IMR-90 (cell line): ENCODE measurements around the gene SARDH. TPM values are rescaled to one million over a fixed set of nuclear protein-coding genes. Genes with fewer than 3 reads are reported as not detected.

ENCODE experiments used
- ATAC-seq: fragments of 200-7000 bp; cut with Tn5 transposase; 2 replicates; pipeline ENCODE4 v1.9.1; 2020; ENCODE audit warnings: low read depth, mild to moderate bottlenecking, moderate library complexity
- BruUV-seq: library from RNA; stranded (reverse); fragments of 400-500 nt; replicated peaks from 2 replicates; lab custom pipeline; 2021; lab: Mats Ljungman, UMichigan
- CTCF ChIA-PET: fragments of 300-600 bp; formaldehyde crosslinking; extraction: SDS; loops from one replicate; lab custom pipeline; 2021; ENCODE audit warnings: antibody characterized with exemption; lab: Yijun Ruan, JAX
- POLR2A ChIA-PET: fragments of 300-600 bp; sonication (Branson Sonifier 250); formaldehyde crosslinking; loops from one replicate; lab custom pipeline; 2022; ENCODE audit warnings: antibody characterized with exemption; ENCODE audit not compliant: unreplicated experiment; lab: Charles Lee
- DNase-seq: peaks from one replicate; pipeline ENCODE4 v3.0.0; 2013
- H2AFZ ChIP-seq: replicated peaks from 2 replicates; pipeline ENCODE3; 2013; ENCODE audit warnings: low read length, mild to moderate bottlenecking; ENCODE audit not compliant: poor library complexity
- H2AK5ac ChIP-seq: 2 replicates; pipeline ENCODE4 v1.6.1; 2013; ENCODE audit warnings: low read depth, low read length, inconsistent platforms
- H2AK9ac ChIP-seq: replicated peaks from 2 replicates; pipeline ENCODE3; 2013; ENCODE audit warnings: mild to moderate bottlenecking, low read depth, low read length, moderate library complexity; ENCODE audit not compliant: poor library complexity
- H2BK120ac ChIP-seq: 2 replicates; pipeline ENCODE4 v1.6.1; 2013; ENCODE audit warnings: low read depth, low read length, inconsistent platforms
- H2BK15ac ChIP-seq: 3 replicates; pipeline ENCODE4 v1.6.1; 2013; ENCODE audit warnings: low read depth, low read length, inconsistent platforms
- H2BK20ac ChIP-seq: 2 replicates; pipeline ENCODE4 v1.6.1; 2013; ENCODE audit warnings: low read depth, mild to moderate bottlenecking, inconsistent platforms, low read length, moderate library complexity
- H2BK5ac ChIP-seq: 2 replicates; pipeline ENCODE4 v1.6.1; 2013; ENCODE audit warnings: mild to moderate bottlenecking, low read depth, low read length, inconsistent platforms; ENCODE audit not compliant: poor library complexity, severe bottlenecking
- H3K14ac ChIP-seq: replicated peaks from 2 replicates; pipeline ENCODE4 v1.6.1; 2013; ENCODE audit warnings: low read depth, low read length, inconsistent platforms
- H3K18ac ChIP-seq: 2 replicates; pipeline ENCODE4 v1.6.1; 2013; ENCODE audit warnings: low read depth, low read length, control low read depth
- H3K23ac ChIP-seq: 2 replicates; pipeline ENCODE4 v1.6.1; 2013; ENCODE audit warnings: low read depth, low read length, inconsistent platforms
- H3K27ac ChIP-seq: 2 replicates; pipeline ENCODE4 v1.5.1; 2013; ENCODE audit warnings: mild to moderate bottlenecking, control low read depth, low read length; ENCODE audit not compliant: insufficient read depth
- H3K27me3 ChIP-seq: 2 replicates; pipeline ENCODE4 v1.6.1; 2013; ENCODE audit warnings: low read length; ENCODE audit not compliant: control insufficient read depth, insufficient read depth
- H3K36me3 ChIP-seq: 2 replicates; pipeline ENCODE4 v1.6.1; 2013; ENCODE audit warnings: low read length, mixed read lengths; ENCODE audit not compliant: control insufficient read depth, insufficient read depth
- H3K4ac ChIP-seq: 2 replicates; pipeline ENCODE4 v1.6.1; 2013; ENCODE audit warnings: low read depth, low read length, inconsistent platforms
- H3K4me1 ChIP-seq: 2 replicates; pipeline ENCODE4 v1.6.1; 2013; ENCODE audit warnings: low read length, mixed read lengths; ENCODE audit not compliant: control insufficient read depth, insufficient read depth
- H3K4me2 ChIP-seq: 2 replicates; pipeline ENCODE4 v1.6.1; 2013; ENCODE audit warnings: low read depth, mild to moderate bottlenecking, control low read depth, low read length, moderate library complexity
- H3K4me3 ChIP-seq: 2 replicates; pipeline ENCODE4 v1.5.1; 2013; ENCODE audit warnings: low read depth, mild to moderate bottlenecking, control low read depth, low read length, moderate library complexity; ENCODE audit not compliant: insufficient read depth
- H3K56ac ChIP-seq: 2 replicates; pipeline ENCODE4 v1.6.1; 2013; ENCODE audit warnings: low read length, inconsistent platforms; ENCODE audit not compliant: insufficient read depth; ENCODE audit errors: extremely low read depth
- H3K79me1 ChIP-seq, 2 experiments: 2 replicates each; pipeline ENCODE4 v1.6.1; 2013; ENCODE audit warnings: low read length in 2 of 2, inconsistent platforms in 1 of 2, low read depth in 1 of 2
- H3K9ac ChIP-seq: 2 replicates; pipeline ENCODE4 v1.6.1; 2013; ENCODE audit warnings: low read depth, low read length, control low read depth
- H3K9me1 ChIP-seq: 2 replicates; pipeline ENCODE4 v1.6.1; 2013; ENCODE audit warnings: low read length, inconsistent platforms; ENCODE audit not compliant: insufficient read depth
- H3K9me3 ChIP-seq: 2 replicates; pipeline ENCODE4 v1.6.1; 2013; ENCODE audit warnings: low read length; ENCODE audit not compliant: control insufficient read depth, insufficient read depth
- H4K20me1 ChIP-seq: 2 replicates; pipeline ENCODE4 v1.6.1; 2013; ENCODE audit warnings: low read length, inconsistent platforms; ENCODE audit not compliant: insufficient read depth
- H4K5ac ChIP-seq: 2 replicates; pipeline ENCODE4 v1.6.1; 2013; ENCODE audit warnings: mild to moderate bottlenecking, low read depth, low read length, control low read depth
- H4K8ac ChIP-seq, 2 experiments: 2 replicates each; pipeline ENCODE4 v1.6.1; 2013; ENCODE audit warnings: low read depth in 2 of 2, low read length in 2 of 2, control low read depth in 1 of 2, inconsistent platforms in 1 of 2
- H4K91ac ChIP-seq: 2 replicates; pipeline ENCODE4 v1.6.1; 2013; ENCODE audit warnings: low read depth, low read length, inconsistent platforms; ENCODE audit not compliant: insufficient read depth
- CHD1 ChIP-seq: IDR thresholded peaks from 2 replicates; pipeline ENCODE4 v1.6.1; 2012; ENCODE audit warnings: low read depth, low read length, improper control_type of control experiment
- FOS ChIP-seq: fragments of 150-350 bp; IDR thresholded peaks from 2 replicates; pipeline ENCODE4 v1.6.1; 2016; ENCODE audit warnings: low read depth, low read length
- MAZ ChIP-seq: IDR thresholded peaks from 2 replicates; pipeline ENCODE4 v1.6.1; 2012; ENCODE audit warnings: low read depth, mild to moderate bottlenecking, low read length, improper control_type of control experiment, moderate library complexity, borderline replicate concordance
- MXI1 ChIP-seq: IDR thresholded peaks from 2 replicates; pipeline ENCODE4 v1.6.1; 2012; ENCODE audit warnings: low read depth, mild to moderate bottlenecking, low read length, moderate library complexity, borderline replicate concordance
- NFE2L2 ChIP-seq: fragments of 150-350 bp; IDR thresholded peaks from 2 replicates; pipeline ENCODE4 v1.6.1; 2016; ENCODE audit warnings: low read depth, mild to moderate bottlenecking, low read length
- SMC3 ChIP-seq: fragments of 150-350 bp; IDR thresholded peaks from 2 replicates; pipeline ENCODE4 v1.6.1; 2016; ENCODE audit warnings: low read depth, mild to moderate bottlenecking, antibody characterized with exemption, low read length, moderate library complexity
- WGBS, 2 experiments: methylation state at CpG; one replicate each; pipeline versions ENCODE4 v1.1.5 to v1.1.7; 2013; ENCODE audit warnings: missing lambda C conversion rate in 2 of 2; ENCODE audit not compliant: insufficient read length in 1 of 2; ENCODE audit errors: extremely low coverage in 2 of 2; 5-methylcytosine and 5-hydroxymethylcytosine counted together
- dilution Hi-C: fragments of 300-500 bp; cut with HindIII; formaldehyde crosslinking; loops from one replicate; pipeline ENCODE4 v1.14.3; 2018; ENCODE audit warnings: low sequenced_read_pairs; ENCODE audit not compliant: unreplicated experiment
- in situ Hi-C: fragments of 300-500 bp; cut with MboI; formaldehyde crosslinking; loops from 3 replicates; pipeline ENCODE4 v1.14.3; 2019; ENCODE audit warnings: low sequenced_read_pairs, inconsistent platforms, mixed read lengths
- intact Hi-C: fragments of 100-400 bp; cut with micrococcal nuclease; formaldehyde crosslinking; loops from 2 replicates; pipeline ENCODE4 v1.10.0; 2022
- polyA plus RNA-seq, 3 experiments: library from polyadenylated mRNA; depleted of rRNA; stranded (reverse); fragments of >200 nt; gene quantifications; 2 replicates each; pipeline ENCODE4 v1.2.3, GENCODE V29; 2012; ENCODE audit warnings: low replicate concordance in 1 of 3
- total RNA-seq: library from RNA; depleted of rRNA; stranded (reverse); fragments of >200 nt; gene quantifications from 2 replicates; pipeline ENCODE4 v1.2.3, GENCODE V29; 2012
- TF ChIP-seq, protein P1 (sequence below): conservative IDR thresholded peaks from 2 replicates; pipeline ENCODE4 v1.5.1; 2012; ENCODE audit warnings: mild to moderate bottlenecking, low read depth, low read length, improper control_type of control experiment

Gene SARDH
- total and polyA plus RNA-seq, 2 of the 4 experiments (the other 2 are of a cell fraction) = 5.0 to 7.5 TPM

DNA sequence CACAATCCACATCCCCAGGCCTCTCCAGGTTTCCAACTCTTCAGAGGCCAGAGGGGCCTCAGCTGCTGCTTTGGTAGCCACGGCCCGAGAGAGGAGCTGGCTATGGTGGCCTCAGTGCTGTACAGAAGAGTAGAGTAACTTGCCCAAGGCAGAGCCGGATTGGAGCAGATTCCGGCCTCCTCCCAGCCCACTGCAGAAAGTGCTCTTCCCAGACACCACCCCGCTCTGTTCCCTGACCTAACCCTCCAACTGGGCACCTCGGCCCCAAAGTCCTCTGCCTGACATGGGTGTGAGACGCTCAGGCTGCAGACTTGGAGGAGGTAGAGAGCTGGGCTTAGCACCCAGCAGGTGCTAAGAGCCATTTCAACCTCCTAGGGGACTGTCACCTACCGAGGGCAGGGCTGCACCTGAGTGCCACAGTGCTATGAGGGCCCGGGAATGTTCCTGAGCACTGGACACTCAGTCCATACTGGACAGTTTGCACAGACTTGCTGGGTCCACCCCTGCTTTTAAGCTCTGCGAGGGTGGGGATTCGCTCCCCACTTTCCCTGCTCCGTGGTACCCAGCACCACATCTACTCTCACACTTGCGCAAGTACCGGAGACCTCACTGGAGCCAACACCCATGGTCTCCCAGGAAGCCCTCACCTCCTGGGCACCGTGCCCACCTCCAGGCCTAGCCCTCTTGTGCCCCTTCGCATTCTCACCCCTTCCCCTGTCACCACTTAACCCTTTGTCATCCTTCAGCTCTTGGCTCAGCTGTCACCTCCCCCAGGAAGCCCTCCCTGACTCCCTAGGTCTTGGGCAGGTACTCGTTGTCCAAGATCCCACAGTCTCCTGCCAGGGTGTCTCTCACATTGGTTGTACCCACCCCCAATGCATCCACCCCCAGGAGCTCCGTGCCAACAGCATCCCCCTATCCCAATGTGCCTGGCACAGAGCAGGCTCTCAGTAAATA, 52.2 kb downstream of the SARDH start:
- H2BK5ac ChIP-seq = no peak overlapping the region
- no peak overlapping the region for H2BK20ac ChIP-seq
- H2AK9ac ChIP-seq = no peak overlapping the region
- H3K4me2 ChIP-seq = no peak overlapping the region
- ChIA-PET CTCF (no interaction called here), POLR2A (no interaction called here)
- no peaks in the 10 kb centered on the region for H3K27me3 ChIP-seq
- H3K9me1 ChIP-seq = no peaks in the 10 kb centered on the region
- TF ChIP-seq CHD1 (no peak), FOS (no peak), NFE2L2 (no peak), MXI1 (no peak), SMC3 (no peak), MAZ (no peak)
- TF ChIP-seq, protein P1, sequence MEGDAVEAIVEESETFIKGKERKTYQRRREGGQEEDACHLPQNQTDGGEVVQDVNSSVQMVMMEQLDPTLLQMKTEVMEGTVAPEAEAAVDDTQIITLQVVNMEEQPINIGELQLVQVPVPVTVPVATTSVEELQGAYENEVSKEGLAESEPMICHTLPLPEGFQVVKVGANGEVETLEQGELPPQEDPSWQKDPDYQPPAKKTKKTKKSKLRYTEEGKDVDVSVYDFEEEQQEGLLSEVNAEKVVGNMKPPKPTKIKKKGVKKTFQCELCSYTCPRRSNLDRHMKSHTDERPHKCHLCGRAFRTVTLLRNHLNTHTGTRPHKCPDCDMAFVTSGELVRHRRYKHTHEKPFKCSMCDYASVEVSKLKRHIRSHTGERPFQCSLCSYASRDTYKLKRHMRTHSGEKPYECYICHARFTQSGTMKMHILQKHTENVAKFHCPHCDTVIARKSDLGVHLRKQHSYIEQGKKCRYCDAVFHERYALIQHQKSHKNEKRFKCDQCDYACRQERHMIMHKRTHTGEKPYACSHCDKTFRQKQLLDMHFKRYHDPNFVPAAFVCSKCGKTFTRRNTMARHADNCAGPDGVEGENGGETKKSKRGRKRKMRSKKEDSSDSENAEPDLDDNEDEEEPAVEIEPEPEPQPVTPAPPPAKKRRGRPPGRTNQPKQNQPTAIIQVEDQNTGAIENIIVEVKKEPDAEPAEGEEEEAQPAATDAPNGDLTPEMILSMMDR = no peak
- H4K20me1 ChIP-seq = no peaks in the 10 kb centered on the region
- in situ Hi-C loops = no loop called here
- intact Hi-C loops = no loop called here
- H2AK5ac ChIP-seq = no peak overlapping the region
- H4K8ac ChIP-seq = no peak overlapping the region
- DNase-seq (no peak), ATAC-seq (no peak)
- H3K79me1 ChIP-seq = no peaks in the 10 kb centered on the region
- no peak overlapping the region for H3K27ac ChIP-seq
- no peaks in the 10 kb centered on the region for H3K9me3 ChIP-seq
- BruUV-seq = no TSS peak
- no peak overlapping the region for H3K4ac ChIP-seq
- H3K14ac ChIP-seq = no peak overlapping the region
- H2AFZ ChIP-seq = no peak overlapping the region
- H3K4me1 ChIP-seq = no peaks in the 10 kb centered on the region
- H3K36me3 ChIP-seq = no peaks in the 10 kb centered on the region
- no peak overlapping the region for H4K5ac ChIP-seq
- H3K56ac ChIP-seq = no peak overlapping the region
- H2BK120ac ChIP-seq = no peak overlapping the region
- H3K9ac ChIP-seq = no peak overlapping the region
- 83% methylated on average over 5 of the region's 18 CpGs; no CpG with 5 or more reads in 1 of the 2 experiments for WGBS, 2 experiments
- H4K91ac ChIP-seq = no peak overlapping the region
- no peak overlapping the region for H3K23ac ChIP-seq
- dilution Hi-C loops = no loop called here
- H3K4me3 ChIP-seq = no peak overlapping the region
- H2BK15ac ChIP-seq = no peak overlapping the region
- no peak overlapping the region for H3K18ac ChIP-seq
